Measurements from ENCODE around the gene NKG7. TPM values are rescaled to one million over a fixed set of nuclear protein-coding genes. Genes with fewer than 3 reads are reported as not detected.

The NKG7 gene
- total RNA-seq, 1 experiment from 2014 or later: not detected

GRCh38 chr19:51365965-51366388, 6.5 kb downstream of the NKG7 start, which contains the start of gene ETFB:
Gene ETFB (minus strand): TSS chr19:51366388. CDS start chr19:51366326, 62 bp downstream.
- CTCF ChIA-PET: interaction anchor here (1.2 kb wide), 1 partner anchor 34 kb away, joined by 3 read pairs; no protein-coding TSS in a partner anchor
- POLR2A ChIA-PET (ENCODE audit: low non-redundant PET): no interaction called here
- Histone ChIP-seq H3K36me3 (ENCODE audit: insufficient read depth, low read length, poor library complexity, severe bottlenecking) (no peaks in the 10 kb centered on the region), H3K27ac (ENCODE audit: low read depth, low read length, poor library complexity, severe bottlenecking) (peak within 1 kb of the TSS; percentile 77), H3K9me3 (ENCODE audit: low read depth, low read length, poor library complexity, severe bottlenecking) (no peaks in the 10 kb centered on the region), H3K4me3 (ENCODE audit: low read depth, low read length, poor library complexity, severe bottlenecking) (peak within 1 kb of the TSS; percentile 64), H3K4me1 (ENCODE audit: insufficient read depth, low read length, poor library complexity, severe bottlenecking) (peaks cover 9% of the 10 kb centered on the region), H3K27me3 (replicated peaks; ENCODE audit: insufficient read depth, low read depth, low read length, poor library complexity) (no peaks in the 10 kb centered on the region)
- no peak for TF ChIP-seq EZH2 (IDR thresholded peaks at IDR 0.05; ENCODE audit: borderline replicate concordance, low read depth, low read length, poor library complexity, severe bottlenecking)
- TF ChIP-seq CTCF (conservative IDR thresholded peaks at IDR 0.05; ENCODE audit: low read depth, low read length): no peak
- no peak for DNase-seq (ENCODE audit: low spot score)
- intact Hi-C loops (cut with micrococcal nuclease; ENCODE audit: unreplicated experiment): loop anchor here (2.0 kb wide), 2 partner anchors 27 to 29 kb away; no protein-coding TSS in a partner anchor
- TSS peak; percentile 87 for BruUV-seq (replicated peaks)

- BruUV-seq (replicated peaks): no TSS peak
- CTCF ChIA-PET: interaction anchor here (1.2 kb wide), 1 partner anchor 33 kb away, joined by 3 read pairs; no protein-coding TSS in a partner anchor
- no peaks in the 10 kb centered on the region for H3K36me3 ChIP-seq (ENCODE audit: insufficient read depth, low read length, poor library complexity, severe bottlenecking)
- POLR2A ChIA-PET (ENCODE audit: low non-redundant PET): no interaction called here
- H3K9me3 ChIP-seq (ENCODE audit: low read depth, low read length, poor library complexity, severe bottlenecking): no peaks in the 10 kb centered on the region
- peaks cover 9% of the 10 kb centered on the region for H3K4me1 ChIP-seq (ENCODE audit: insufficient read depth, low read length, poor library complexity, severe bottlenecking)
- TF ChIP-seq EZH2 (IDR thresholded peaks at IDR 0.05; ENCODE audit: borderline replicate concordance, low read depth, low read length, poor library complexity, severe bottlenecking): no peak
- TF ChIP-seq CTCF (conservative IDR thresholded peaks at IDR 0.05; ENCODE audit: low read depth, low read length): no peak
- peak overlapping the region; percentile 77 for H3K27ac ChIP-seq (ENCODE audit: low read depth, low read length, poor library complexity, severe bottlenecking)
- no peaks in the 10 kb centered on the region for H3K27me3 ChIP-seq (replicated peaks; ENCODE audit: insufficient read depth, low read depth, low read length, poor library complexity)
- peak overlapping the region; percentile 64 for H3K4me3 ChIP-seq (ENCODE audit: low read depth, low read length, poor library complexity, severe bottlenecking)
- intact Hi-C loops (cut with micrococcal nuclease; ENCODE audit: unreplicated experiment): no loop called here
- peak; percentile 31 for DNase-seq (ENCODE audit: low spot score)
Measured at GRCh38 chr19:51365211-51365964, 7.1 kb downstream of the NKG7 start.

GRCh38 chr19:51364200-51365106, 8.0 kb downstream of the NKG7 start:
- H3K36me3 ChIP-seq (ENCODE audit: insufficient read depth, low read length, poor library complexity, severe bottlenecking): no peaks in the 10 kb centered on the region
- peaks cover 9% of the 10 kb centered on the region for H3K4me1 ChIP-seq (ENCODE audit: insufficient read depth, low read length, poor library complexity, severe bottlenecking)
- H3K9me3 ChIP-seq (ENCODE audit: low read depth, low read length, poor library complexity, severe bottlenecking): no peaks in the 10 kb centered on the region
- ChIA-PET CTCF (no interaction called here), POLR2A (ENCODE audit: low non-redundant PET) (no interaction called here)
- TF ChIP-seq EZH2 (IDR thresholded peaks at IDR 0.05; ENCODE audit: borderline replicate concordance, low read depth, low read length, poor library complexity, severe bottlenecking) (no peak), CTCF (conservative IDR thresholded peaks at IDR 0.05; ENCODE audit: low read depth, low read length) (no peak)
- intact Hi-C loops (cut with micrococcal nuclease; ENCODE audit: unreplicated experiment): no loop called here
- BruUV-seq (replicated peaks): no TSS peak
- no peak overlapping the region for H3K27ac ChIP-seq (ENCODE audit: low read depth, low read length, poor library complexity, severe bottlenecking)
- no peak for DNase-seq (ENCODE audit: low spot score)
- no peak overlapping the region for H3K4me3 ChIP-seq (ENCODE audit: low read depth, low read length, poor library complexity, severe bottlenecking)
- H3K27me3 ChIP-seq (replicated peaks; ENCODE audit: insufficient read depth, low read depth, low read length, poor library complexity): no peaks in the 10 kb centered on the region

All from A673 (cell line).